ENCODE data around the gene GMDS. TPM values are rescaled to one million over a fixed set of nuclear protein-coding genes. Genes with fewer than 3 reads are reported as not detected.

Gene GMDS
- total RNA-seq, 6 experiments from 2014 or later = 13.2 to 18.0 (median 14.7) TPM

DNA sequence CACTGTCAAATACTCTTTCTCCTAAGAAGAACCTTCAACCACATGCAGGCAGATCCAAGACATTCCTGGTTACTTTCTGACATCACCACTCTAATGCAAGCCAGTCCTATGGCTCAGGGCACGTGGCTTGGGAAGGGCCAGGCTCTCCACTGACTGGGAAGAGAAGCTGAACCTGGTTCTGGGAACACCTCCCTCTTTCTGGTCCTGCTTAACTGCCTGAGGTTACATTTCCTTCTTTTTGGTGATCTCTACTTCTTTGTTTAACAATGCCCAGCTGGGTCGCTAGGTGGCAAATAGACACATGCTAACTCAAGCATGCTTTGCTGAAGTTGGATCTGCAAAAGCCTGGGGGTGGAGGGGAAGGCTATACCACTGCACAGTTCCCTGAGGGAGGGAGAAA is 249.8 kb downstream of the GMDS start:
- DNase-seq = no peak
- no peaks in the 10 kb centered on the region for H3K9me3 Mint-ChIP-seq
- TF ChIP-seq, protein P1, sequence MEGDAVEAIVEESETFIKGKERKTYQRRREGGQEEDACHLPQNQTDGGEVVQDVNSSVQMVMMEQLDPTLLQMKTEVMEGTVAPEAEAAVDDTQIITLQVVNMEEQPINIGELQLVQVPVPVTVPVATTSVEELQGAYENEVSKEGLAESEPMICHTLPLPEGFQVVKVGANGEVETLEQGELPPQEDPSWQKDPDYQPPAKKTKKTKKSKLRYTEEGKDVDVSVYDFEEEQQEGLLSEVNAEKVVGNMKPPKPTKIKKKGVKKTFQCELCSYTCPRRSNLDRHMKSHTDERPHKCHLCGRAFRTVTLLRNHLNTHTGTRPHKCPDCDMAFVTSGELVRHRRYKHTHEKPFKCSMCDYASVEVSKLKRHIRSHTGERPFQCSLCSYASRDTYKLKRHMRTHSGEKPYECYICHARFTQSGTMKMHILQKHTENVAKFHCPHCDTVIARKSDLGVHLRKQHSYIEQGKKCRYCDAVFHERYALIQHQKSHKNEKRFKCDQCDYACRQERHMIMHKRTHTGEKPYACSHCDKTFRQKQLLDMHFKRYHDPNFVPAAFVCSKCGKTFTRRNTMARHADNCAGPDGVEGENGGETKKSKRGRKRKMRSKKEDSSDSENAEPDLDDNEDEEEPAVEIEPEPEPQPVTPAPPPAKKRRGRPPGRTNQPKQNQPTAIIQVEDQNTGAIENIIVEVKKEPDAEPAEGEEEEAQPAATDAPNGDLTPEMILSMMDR (IDR thresholded peaks at IDR 0.05) = no peak
- H3K27ac Mint-ChIP-seq = no peak overlapping the region
- no peak overlapping the region for H3K4me3 Mint-ChIP-seq
- H3K27me3 Mint-ChIP-seq (ENCODE audit: insufficient read depth) = peaks cover 4% of the 10 kb centered on the region; the same call in 1 of the 2 replicates
- no peaks in the 10 kb centered on the region for H3K36me3 Mint-ChIP-seq (ENCODE audit: low read depth)
- H3K4me1 Mint-ChIP-seq (ENCODE audit: low read depth) = peaks cover 17% of the 10 kb centered on the region

DNA sequence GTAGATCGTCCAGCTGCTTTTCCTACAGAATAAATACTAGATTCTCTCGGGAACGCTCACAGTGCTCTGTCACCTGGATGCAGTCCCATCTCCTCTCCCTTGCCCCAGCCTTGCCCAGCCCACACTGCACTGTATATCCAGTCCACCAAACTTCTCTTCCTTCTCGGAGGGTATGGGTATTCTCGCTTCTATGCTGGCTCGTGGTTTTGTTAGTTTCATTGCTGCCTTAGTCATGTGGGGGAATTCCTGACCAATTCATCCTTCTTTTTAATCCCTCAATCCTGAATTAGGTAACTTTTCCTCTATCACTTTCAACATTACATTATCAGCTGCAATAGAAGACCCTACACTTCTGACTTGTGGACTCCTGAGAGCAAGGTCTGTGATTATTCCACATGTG is 252.4 kb downstream of the GMDS start:
- H3K9me3 Mint-ChIP-seq = no peaks in the 10 kb centered on the region
- no peaks in the 10 kb centered on the region for H3K36me3 Mint-ChIP-seq (ENCODE audit: low read depth)
- H3K4me3 Mint-ChIP-seq = peak overlapping the region; percentile 63
- TF ChIP-seq, protein P1 (IDR thresholded peaks at IDR 0.05) = no peak
- H3K4me1 Mint-ChIP-seq (ENCODE audit: low read depth) = peaks cover 21% of the 10 kb centered on the region
- peaks cover 4% of the 10 kb centered on the region for H3K27me3 Mint-ChIP-seq (ENCODE audit: insufficient read depth)
- H3K27ac Mint-ChIP-seq = peak overlapping the region; percentile 42; the same call in 1 of the 2 replicates
- DNase-seq = peak; percentile 19

DNA sequence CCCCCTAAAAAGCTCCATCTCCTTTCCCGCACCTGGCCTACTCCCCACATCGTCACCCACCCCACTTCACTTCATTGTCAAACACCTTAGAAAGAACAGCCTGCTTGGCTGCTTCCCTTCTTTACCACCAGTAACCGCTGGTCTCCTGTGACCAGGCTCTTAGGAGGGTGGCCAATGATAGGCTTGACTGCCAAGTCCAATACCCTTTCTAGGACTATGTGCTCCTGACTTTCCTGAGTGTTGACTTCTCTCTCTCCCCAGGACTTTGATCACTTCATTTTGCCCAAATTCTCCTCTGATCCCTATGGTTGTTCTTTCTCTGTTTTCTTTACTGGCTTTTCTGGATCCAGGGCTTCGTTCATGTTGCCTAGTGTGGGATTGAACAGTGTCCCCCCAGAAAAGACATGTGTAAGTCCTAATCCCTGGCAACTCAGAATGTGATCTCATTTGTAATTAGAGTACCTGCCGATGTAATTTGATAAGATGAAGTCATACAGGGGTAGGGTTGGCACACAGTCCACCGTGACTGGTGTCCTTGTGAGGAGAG is 254.0 kb downstream of the GMDS start:
- Mint-ChIP-seq H3K27me3 (ENCODE audit: insufficient read depth) (peaks cover 4% of the 10 kb centered on the region), H3K4me3 (no peak overlapping the region), H3K9me3 (no peaks in the 10 kb centered on the region), H3K27ac (no peak overlapping the region), H3K4me1 (ENCODE audit: low read depth) (peaks cover 38% of the 10 kb centered on the region), H3K36me3 (ENCODE audit: low read depth) (no peaks in the 10 kb centered on the region)
- TF ChIP-seq, protein P1 (IDR thresholded peaks at IDR 0.05) = no peak
- DNase-seq = no peak

DNA sequence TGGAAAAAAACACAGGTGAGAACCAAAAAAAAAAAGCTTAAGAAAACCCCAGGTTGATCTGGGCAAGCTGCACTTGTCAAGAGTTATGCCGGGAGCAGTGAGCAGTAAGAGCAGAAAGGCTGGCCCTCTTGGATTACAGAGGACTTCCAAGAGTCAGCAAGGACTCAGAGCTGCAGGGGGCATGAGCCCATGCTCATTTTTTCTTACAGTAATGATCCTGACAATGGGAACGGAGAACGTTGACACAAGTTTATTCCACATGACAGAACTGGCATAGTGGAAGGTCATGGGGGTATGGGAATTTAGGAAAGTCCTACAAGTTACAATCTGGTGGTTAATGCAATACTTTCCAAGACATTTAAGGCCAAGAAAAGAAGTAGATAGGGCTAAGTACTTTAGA is 256.6 kb downstream of the GMDS start:
- H3K27ac Mint-ChIP-seq = no peak overlapping the region
- H3K4me3 Mint-ChIP-seq = no peak overlapping the region
- TF ChIP-seq, protein P1 (IDR thresholded peaks at IDR 0.05) = no peak
- H3K4me1 Mint-ChIP-seq (ENCODE audit: low read depth) = peaks cover 47% of the 10 kb centered on the region
- H3K36me3 Mint-ChIP-seq (ENCODE audit: low read depth) = 0 out of 2 replicates have a peak, but pooled peaks cover 6% of the 10 kb centered on the region
- DNase-seq = no peak
- no peaks in the 10 kb centered on the region for H3K9me3 Mint-ChIP-seq
- peaks cover 4% of the 10 kb centered on the region for H3K27me3 Mint-ChIP-seq (ENCODE audit: insufficient read depth)

DNA sequence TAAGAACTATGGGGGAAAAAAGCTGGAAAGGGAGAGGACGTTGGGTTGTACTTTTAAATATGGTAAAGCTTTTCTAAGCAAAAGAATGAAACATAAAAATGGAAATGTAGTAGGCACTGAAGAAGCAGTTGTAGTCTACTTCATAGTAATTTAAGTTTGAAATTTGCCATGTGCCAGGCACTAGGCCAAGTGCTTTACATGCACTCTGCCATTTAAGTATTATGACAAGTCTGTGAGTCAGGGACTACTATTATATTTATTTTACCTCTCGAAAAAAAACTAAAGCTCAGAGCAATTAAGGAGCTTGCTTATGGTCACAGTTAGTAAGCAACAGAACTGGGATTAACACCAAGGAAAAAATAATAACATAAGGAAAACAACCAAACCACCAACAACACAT is 257.8 kb downstream of the GMDS start:
- DNase-seq = peak; percentile 75
- Mint-ChIP-seq H3K36me3 (ENCODE audit: low read depth) (peaks cover 13% of the 10 kb centered on the region; the same call in 1 of the 2 replicates), H3K4me1 (ENCODE audit: low read depth) (peaks cover 35% of the 10 kb centered on the region), H3K27ac (peak overlapping the region; percentile 31; the same call in 1 of the 2 replicates), H3K27me3 (ENCODE audit: insufficient read depth) (peaks cover 4% of the 10 kb centered on the region), H3K9me3 (no peaks in the 10 kb centered on the region; the same call in 1 of the 2 replicates), H3K4me3 (no peak overlapping the region; the same call in 1 of the 2 replicates)
- TF ChIP-seq, protein P1 (IDR thresholded peaks at IDR 0.05) = no peak
